ENCODE results near the gene CASK.
A peak's percentile ranks its signal among the peaks of the same experiment; 100 is the strongest.

CASK gene

GRCh38 chrX:41482154-41482850 lies 441.1 kb downstream of the CASK start:
- TF ChIP-seq, protein P1, sequence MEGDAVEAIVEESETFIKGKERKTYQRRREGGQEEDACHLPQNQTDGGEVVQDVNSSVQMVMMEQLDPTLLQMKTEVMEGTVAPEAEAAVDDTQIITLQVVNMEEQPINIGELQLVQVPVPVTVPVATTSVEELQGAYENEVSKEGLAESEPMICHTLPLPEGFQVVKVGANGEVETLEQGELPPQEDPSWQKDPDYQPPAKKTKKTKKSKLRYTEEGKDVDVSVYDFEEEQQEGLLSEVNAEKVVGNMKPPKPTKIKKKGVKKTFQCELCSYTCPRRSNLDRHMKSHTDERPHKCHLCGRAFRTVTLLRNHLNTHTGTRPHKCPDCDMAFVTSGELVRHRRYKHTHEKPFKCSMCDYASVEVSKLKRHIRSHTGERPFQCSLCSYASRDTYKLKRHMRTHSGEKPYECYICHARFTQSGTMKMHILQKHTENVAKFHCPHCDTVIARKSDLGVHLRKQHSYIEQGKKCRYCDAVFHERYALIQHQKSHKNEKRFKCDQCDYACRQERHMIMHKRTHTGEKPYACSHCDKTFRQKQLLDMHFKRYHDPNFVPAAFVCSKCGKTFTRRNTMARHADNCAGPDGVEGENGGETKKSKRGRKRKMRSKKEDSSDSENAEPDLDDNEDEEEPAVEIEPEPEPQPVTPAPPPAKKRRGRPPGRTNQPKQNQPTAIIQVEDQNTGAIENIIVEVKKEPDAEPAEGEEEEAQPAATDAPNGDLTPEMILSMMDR (IDR thresholded peaks at IDR 0.05; ENCODE audit: low read depth, low read length), result no peak
- Histone ChIP-seq H3K27me3 (ENCODE audit: insufficient read depth, low read depth, severe bottlenecking) (peaks cover 2% of the 10 kb centered on the region), H3K4me3 (ENCODE audit: low read depth, low read length) (no peak overlapping the region), H3K9me3 (ENCODE audit: severe bottlenecking) (no peaks in the 10 kb centered on the region), H3K36me3 (no peaks in the 10 kb centered on the region), H3K27ac (no peak overlapping the region)
- DNase-seq, result no peak

- no peaks in the 10 kb centered on the region for H3K9me3 ChIP-seq (ENCODE audit: severe bottlenecking)
- H3K4me3 ChIP-seq (ENCODE audit: low read depth, low read length), result no peak overlapping the region
- peak; percentile 47 for DNase-seq
- peaks cover 2% of the 10 kb centered on the region for H3K27me3 ChIP-seq (ENCODE audit: insufficient read depth, low read depth, severe bottlenecking)
- H3K36me3 ChIP-seq, result no peaks in the 10 kb centered on the region
- TF ChIP-seq, protein P1 (IDR thresholded peaks at IDR 0.05; ENCODE audit: low read depth, low read length), result peak; percentile 78
- H3K27ac ChIP-seq, result no peak overlapping the region
These were observed 441.9 kb downstream of the CASK start for GRCh38 chrX:41481264-41482109.

DNA sequence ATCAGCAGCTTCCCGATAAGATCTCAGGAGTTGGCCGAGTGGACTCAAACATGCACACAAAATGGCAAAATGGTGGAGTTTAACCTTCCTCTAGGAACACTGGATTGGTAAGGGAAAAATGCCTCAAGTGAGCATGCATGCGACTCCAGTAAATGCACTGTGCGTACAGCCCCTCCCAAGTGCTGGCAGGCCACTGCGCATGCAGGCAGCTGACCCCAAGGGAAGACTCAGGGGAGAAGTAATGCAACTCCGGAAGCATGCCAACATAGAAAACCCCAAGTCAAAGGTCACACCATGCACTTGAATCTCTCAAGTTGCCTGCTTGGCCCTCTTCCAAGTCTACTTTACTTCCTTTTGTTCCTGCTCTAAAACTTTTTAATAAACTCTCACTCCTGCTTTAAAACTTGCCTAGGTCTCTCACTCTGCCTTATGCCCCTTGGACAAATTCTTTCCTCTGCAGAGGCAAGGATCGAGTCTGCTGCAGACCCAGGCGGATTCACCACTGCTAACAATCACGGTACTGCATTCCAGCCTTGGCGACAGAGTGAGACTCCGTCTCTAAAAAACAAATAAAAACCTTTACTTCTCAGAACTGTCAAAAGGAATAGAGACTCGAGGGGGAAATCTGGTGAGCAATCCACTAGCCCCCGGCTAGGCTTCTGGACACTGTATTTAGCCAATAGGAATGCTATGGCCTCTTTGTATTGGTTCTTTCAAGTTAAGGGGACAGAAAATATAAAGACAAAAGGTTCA lies 442.7 kb downstream of the CASK start:
- H3K9me3 ChIP-seq (ENCODE audit: severe bottlenecking), result no peaks in the 10 kb centered on the region
- TF ChIP-seq, protein P1 (IDR thresholded peaks at IDR 0.05; ENCODE audit: low read depth, low read length), result no peak
- no peak for DNase-seq
- no peaks in the 10 kb centered on the region for H3K36me3 ChIP-seq
- H3K4me3 ChIP-seq (ENCODE audit: low read depth, low read length), result no peak overlapping the region
- peaks cover 2% of the 10 kb centered on the region for H3K27me3 ChIP-seq (ENCODE audit: insufficient read depth, low read depth, severe bottlenecking)
- H3K27ac ChIP-seq, result no peak overlapping the region

GRCh38 chrX:41478381-41478911 lies 444.9 kb downstream of the CASK start:
- TF ChIP-seq, protein P1 (IDR thresholded peaks at IDR 0.05; ENCODE audit: low read depth, low read length), result no peak
- H3K36me3 ChIP-seq, result no peaks in the 10 kb centered on the region
- no peak for DNase-seq
- no peaks in the 10 kb centered on the region for H3K9me3 ChIP-seq (ENCODE audit: severe bottlenecking)
- no peak overlapping the region for H3K4me3 ChIP-seq (ENCODE audit: low read depth, low read length)
- H3K27me3 ChIP-seq (ENCODE audit: insufficient read depth, low read depth, severe bottlenecking), result no peaks in the 10 kb centered on the region
- H3K27ac ChIP-seq, result no peak overlapping the region

GRCh38 chrX:41475591-41476241 lies 447.6 kb downstream of the CASK start:
- Histone ChIP-seq H3K4me3 (ENCODE audit: low read depth, low read length) (no peak overlapping the region), H3K36me3 (no peaks in the 10 kb centered on the region), H3K27me3 (ENCODE audit: insufficient read depth, low read depth, severe bottlenecking) (peaks cover 5% of the 10 kb centered on the region), H3K27ac (0 out of 2 replicates have a peak overlapping the region, but pooled peaks have one; percentile 34), H3K9me3 (ENCODE audit: severe bottlenecking) (peaks cover 4% of the 10 kb centered on the region)
- DNase-seq, result peak; percentile 19
- TF ChIP-seq, protein P1 (IDR thresholded peaks at IDR 0.05; ENCODE audit: low read depth, low read length), result no peak
